Caco-2 (cell line): ENCODE measurements around the gene CREB5. TPM values are rescaled to one million over a fixed set of nuclear protein-coding genes. Genes with fewer than 3 reads are reported as not detected.

Experiments used
- BruUV-seq: library from RNA; stranded (reverse); fragments of 400-500 nt; replicated peaks from 2 replicates; lab custom pipeline; 2021; lab: Mats Ljungman, UMichigan
- CTCF ChIA-PET: fragments of 300-600 bp; sonication (Branson Sonifier 250); formaldehyde crosslinking; loops from one replicate; lab custom pipeline; 2022; ENCODE audit warnings: antibody characterized with exemption; lab: Charles Lee
- POLR2A ChIA-PET: fragments of 300-600 bp; sonication (Branson Sonifier 250); formaldehyde crosslinking; loops from one replicate; lab custom pipeline; 2022; ENCODE audit warnings: antibody characterized with exemption; lab: Charles Lee
- DNase-seq, 2 experiments: peaks; one replicate each; pipeline versions ENCODE4 v3.0.0 to v3.0.0-alpha.2; 2020 to 2022
- H3K27me3 ChIP-seq: replicated peaks from 2 replicates; pipeline ENCODE4 v1.6.0; 2011; ENCODE audit warnings: low read length; ENCODE audit not compliant: control insufficient read depth, insufficient read depth
- H3K36me3 ChIP-seq: 2 replicates; pipeline ENCODE4 v1.5.1; 2011; ENCODE audit warnings: low read length; ENCODE audit not compliant: control insufficient read depth, insufficient read depth
- H3K4me1 ChIP-seq: fragments of 250-450 bp; sonication (Bioruptor Pico); 2 replicates; pipeline ENCODE4 v1.5.1; 2020; ENCODE audit warnings: mild to moderate bottlenecking
- H3K4me3 ChIP-seq: 2 replicates; pipeline ENCODE4 v1.5.1; 2011; ENCODE audit warnings: low read depth, mild to moderate bottlenecking, control low read depth, low read length
- H3K9me3 ChIP-seq: fragments of 250-450 bp; sonication (Bioruptor Pico); 2 replicates; pipeline ENCODE4 v1.5.1; 2020; ENCODE audit warnings: mild to moderate bottlenecking, moderate library complexity
- H3K27ac Mint-ChIP-seq: one replicate; pipeline ENCODE4 v1.8.0; 2022; ENCODE audit warnings: mixed read lengths; ENCODE audit not compliant: unreplicated experiment
- H3K27me3 Mint-ChIP-seq: one replicate; pipeline ENCODE4 v1.8.0; 2022; ENCODE audit warnings: mixed read lengths; ENCODE audit not compliant: insufficient read depth, unreplicated experiment
- H3K36me3 Mint-ChIP-seq: one replicate; pipeline ENCODE4 v1.8.0; 2022; ENCODE audit warnings: mild to moderate bottlenecking, mixed read lengths; ENCODE audit not compliant: insufficient read depth, unreplicated experiment
- H3K4me1 Mint-ChIP-seq: one replicate; pipeline ENCODE4 v1.8.0; 2022; ENCODE audit warnings: low read depth, mixed read lengths; ENCODE audit not compliant: unreplicated experiment
- H3K4me3 Mint-ChIP-seq: one replicate; pipeline ENCODE4 v1.8.0; 2022; ENCODE audit warnings: mild to moderate bottlenecking, moderate library complexity, mixed read lengths; ENCODE audit not compliant: unreplicated experiment
- H3K9me3 Mint-ChIP-seq: one replicate; pipeline ENCODE4 v1.8.0; 2022; ENCODE audit warnings: mixed read lengths; ENCODE audit not compliant: unreplicated experiment
- intact Hi-C: fragments of 100-400 bp; cut with micrococcal nuclease; formaldehyde crosslinking; loops from one replicate; pipeline ENCODE4 v1.10.0; 2022; ENCODE audit not compliant: unreplicated experiment
- total RNA-seq: library from RNA; stranded (reverse); gene quantifications from 2 replicates; pipeline ENCODE4 v1.2.3, GENCODE V29; 2022
- TF ChIP-seq, protein P1 (sequence below), 2 experiments: fragments of 200-600 bp in 1 of 2; IDR thresholded peaks; 1 replicate in 1 of 2; 2 replicates in 1 of 2; pipeline versions ENCODE4 v1.5.1 to v1.8.0; 2011 to 2022; ENCODE audit warnings: antibody characterized with exemption in 1 of 2, control low read depth in 1 of 2, inconsistent platforms in 1 of 2, low read depth in 1 of 2, low read length in 1 of 2, mild to moderate bottlenecking in 1 of 2, moderate library complexity in 1 of 2; ENCODE audit not compliant: insufficient read depth in 1 of 2, severe bottlenecking in 1 of 2, unreplicated experiment in 1 of 2

CREB5 gene
- total RNA-seq, 1 experiment from 2014 or later = 9.1 TPM

DNA sequence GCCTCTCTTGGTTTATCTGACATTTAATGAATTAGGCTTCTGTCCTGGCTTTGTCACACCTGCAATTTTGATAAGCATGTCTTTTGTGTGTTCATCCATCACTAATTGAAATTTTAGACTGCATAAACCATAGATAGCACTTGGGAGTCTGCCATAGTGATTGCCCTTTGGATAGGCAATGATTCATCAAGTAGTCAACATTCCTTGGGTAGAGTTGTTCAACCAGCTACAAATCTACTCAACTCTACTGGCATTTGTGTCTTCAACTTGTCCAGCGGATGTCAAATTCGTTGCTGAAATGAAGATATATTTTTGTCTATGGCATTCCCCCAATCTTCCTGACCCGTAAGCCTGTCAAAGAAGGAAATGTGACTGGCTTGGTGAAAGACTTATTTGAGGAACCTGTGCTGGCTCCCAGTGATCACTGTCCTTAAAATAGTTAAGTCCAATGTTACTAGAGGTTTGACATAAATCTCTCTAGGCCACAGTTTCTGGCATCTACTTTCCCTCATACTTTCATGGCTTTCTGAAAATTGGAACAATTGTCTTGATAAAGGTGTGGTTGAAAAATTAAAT is 33.7 kb upstream of the CREB5 start:
- no TSS peak for BruUV-seq
- POLR2A ChIA-PET = no interaction called here

DNA sequence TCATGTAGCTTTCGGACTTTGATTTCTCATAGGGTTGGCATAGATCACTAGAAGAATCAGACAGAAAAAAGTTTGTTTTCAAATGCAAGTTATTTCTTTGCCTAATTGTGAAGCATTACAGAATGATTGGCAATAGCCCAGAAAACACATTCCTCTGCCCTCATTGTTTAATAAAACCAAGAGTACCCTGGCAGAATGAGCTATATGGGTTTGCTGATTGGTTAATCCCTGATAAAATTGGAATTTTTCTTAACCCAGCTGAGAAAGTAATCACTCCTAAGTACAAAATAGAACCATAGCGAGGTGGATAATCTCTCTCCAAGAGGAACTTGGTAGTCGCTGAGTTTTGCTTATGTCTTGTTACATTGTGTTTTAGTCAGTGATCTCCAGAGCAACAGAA is 30.9 kb upstream of the CREB5 start:
- no TSS peak for BruUV-seq
- no peaks in the 10 kb centered on the region for H3K9me3 Mint-ChIP-seq

More for the DNA sequence above, 33.7 kb upstream of the CREB5 start:
- intact Hi-C loops = no loop called here
- Mint-ChIP-seq H3K9me3 (no peaks in the 10 kb centered on the region), H3K27me3 (peaks cover 3% of the 10 kb centered on the region), H3K27ac (no peak overlapping the region), H3K4me3 (no peak overlapping the region), H3K4me1 (no peaks in the 10 kb centered on the region), H3K36me3 (no peaks in the 10 kb centered on the region)
- TF ChIP-seq, protein P1, sequence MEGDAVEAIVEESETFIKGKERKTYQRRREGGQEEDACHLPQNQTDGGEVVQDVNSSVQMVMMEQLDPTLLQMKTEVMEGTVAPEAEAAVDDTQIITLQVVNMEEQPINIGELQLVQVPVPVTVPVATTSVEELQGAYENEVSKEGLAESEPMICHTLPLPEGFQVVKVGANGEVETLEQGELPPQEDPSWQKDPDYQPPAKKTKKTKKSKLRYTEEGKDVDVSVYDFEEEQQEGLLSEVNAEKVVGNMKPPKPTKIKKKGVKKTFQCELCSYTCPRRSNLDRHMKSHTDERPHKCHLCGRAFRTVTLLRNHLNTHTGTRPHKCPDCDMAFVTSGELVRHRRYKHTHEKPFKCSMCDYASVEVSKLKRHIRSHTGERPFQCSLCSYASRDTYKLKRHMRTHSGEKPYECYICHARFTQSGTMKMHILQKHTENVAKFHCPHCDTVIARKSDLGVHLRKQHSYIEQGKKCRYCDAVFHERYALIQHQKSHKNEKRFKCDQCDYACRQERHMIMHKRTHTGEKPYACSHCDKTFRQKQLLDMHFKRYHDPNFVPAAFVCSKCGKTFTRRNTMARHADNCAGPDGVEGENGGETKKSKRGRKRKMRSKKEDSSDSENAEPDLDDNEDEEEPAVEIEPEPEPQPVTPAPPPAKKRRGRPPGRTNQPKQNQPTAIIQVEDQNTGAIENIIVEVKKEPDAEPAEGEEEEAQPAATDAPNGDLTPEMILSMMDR (IDR thresholded peaks at IDR 0.05; ENCODE audit: insufficient read depth in 1 of 2, low read depth in 1 of 2, low read length in 1 of 2, severe bottlenecking in 1 of 2, unreplicated experiment in 1 of 2) = no peak
- Histone ChIP-seq H3K4me1 (0 out of 2 replicates have a peak, but pooled peaks cover 4% of the 10 kb centered on the region), H3K4me3 (no peak overlapping the region), H3K36me3 (no peaks in the 10 kb centered on the region), H3K9me3 (no peaks in the 10 kb centered on the region), H3K27me3 (no peaks in the 10 kb centered on the region)
- DNase-seq = no peak
- CTCF ChIA-PET = no interaction called here

DNA sequence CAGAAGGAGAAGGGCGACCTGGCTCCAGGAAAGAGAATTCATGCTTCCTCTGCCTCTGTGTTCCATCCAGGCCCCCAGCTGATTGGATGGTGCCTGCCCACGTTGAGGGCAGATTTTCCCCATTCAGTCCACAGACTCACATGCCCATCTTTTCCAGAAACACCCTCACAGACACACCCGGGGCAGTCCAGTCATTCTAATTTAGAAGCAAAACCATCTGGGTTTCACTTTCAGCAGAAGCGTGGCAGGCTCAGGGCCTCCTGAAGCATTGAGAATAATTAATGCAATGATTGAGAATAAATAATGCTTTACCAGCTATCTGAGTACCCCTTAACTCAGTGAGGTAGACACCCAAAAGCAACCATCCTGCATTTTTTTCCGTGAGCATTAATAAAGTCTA is 30.2 kb upstream of the CREB5 start:
- H3K9me3 Mint-ChIP-seq = no peaks in the 10 kb centered on the region
- ChIA-PET CTCF (interaction anchor here (1.0 kb wide), 1 partner anchor 83 kb away, joined by 3 read pairs; no protein-coding TSS in a partner anchor), POLR2A (no interaction called here)
- DNase-seq = no peak
- H3K4me1 ChIP-seq = 0 out of 2 replicates have a peak, but pooled peaks cover 4% of the 10 kb centered on the region
- peaks cover 3% of the 10 kb centered on the region for H3K27me3 Mint-ChIP-seq
- BruUV-seq = no TSS peak
- TF ChIP-seq, protein P1 (IDR thresholded peaks at IDR 0.05; ENCODE audit: insufficient read depth in 1 of 2, low read depth in 1 of 2, low read length in 1 of 2, severe bottlenecking in 1 of 2, unreplicated experiment in 1 of 2) = no peak
- H3K27me3 ChIP-seq = no peaks in the 10 kb centered on the region
- H3K36me3 ChIP-seq = no peaks in the 10 kb centered on the region
- intact Hi-C loops = no loop called here
- H3K27ac Mint-ChIP-seq = no peak overlapping the region
- H3K4me3 ChIP-seq = no peak overlapping the region
- no peaks in the 10 kb centered on the region for H3K36me3 Mint-ChIP-seq
- H3K4me1 Mint-ChIP-seq = no peaks in the 10 kb centered on the region
- no peaks in the 10 kb centered on the region for H3K9me3 ChIP-seq
- H3K4me3 Mint-ChIP-seq = no peak overlapping the region

More for the DNA sequence above, 30.9 kb upstream of the CREB5 start:
- intact Hi-C loops = no loop called here
- DNase-seq = no peak
- Histone ChIP-seq H3K9me3 (no peaks in the 10 kb centered on the region), H3K36me3 (no peaks in the 10 kb centered on the region), H3K27me3 (no peaks in the 10 kb centered on the region), H3K4me1 (0 out of 2 replicates have a peak, but pooled peaks cover 4% of the 10 kb centered on the region), H3K4me3 (no peak overlapping the region)
- CTCF ChIA-PET = interaction anchor here (1.0 kb wide), 1 partner anchor 82 kb away, joined by 3 read pairs; no protein-coding TSS in a partner anchor
- H3K27me3 Mint-ChIP-seq = no peaks in the 10 kb centered on the region
- POLR2A ChIA-PET = no interaction called here
- no peak overlapping the region for H3K27ac Mint-ChIP-seq
- H3K4me3 Mint-ChIP-seq = no peak overlapping the region
- no peaks in the 10 kb centered on the region for H3K36me3 Mint-ChIP-seq
- TF ChIP-seq, protein P1 (IDR thresholded peaks at IDR 0.05; ENCODE audit: insufficient read depth in 1 of 2, low read depth in 1 of 2, low read length in 1 of 2, severe bottlenecking in 1 of 2, unreplicated experiment in 1 of 2) = no peak
- no peaks in the 10 kb centered on the region for H3K4me1 Mint-ChIP-seq
